Endometrium (tissue), 2 donors: ENCODE data around the gene PER3.

Source experiments
- FAIRE-seq: peaks from 2 replicates; lab custom pipeline; 2012; peaks lifted over from hg19 to GRCh38; lab: Jason Lieb, UNC
- donor health status: control.
- donor health status: control.

PER3 gene

GRCh38 chr1:7783826-7784491 lies at the start of gene PER3:
Gene PER3 (plus strand): TSS chr1:7784291. CDS start chr1:7784878, 587 bp downstream.
- FAIRE-seq: no peak

- FAIRE-seq: no peak
Observed at GRCh38 chr1:7738044-7738443, 46.0 kb upstream of the PER3 start.

DNA sequence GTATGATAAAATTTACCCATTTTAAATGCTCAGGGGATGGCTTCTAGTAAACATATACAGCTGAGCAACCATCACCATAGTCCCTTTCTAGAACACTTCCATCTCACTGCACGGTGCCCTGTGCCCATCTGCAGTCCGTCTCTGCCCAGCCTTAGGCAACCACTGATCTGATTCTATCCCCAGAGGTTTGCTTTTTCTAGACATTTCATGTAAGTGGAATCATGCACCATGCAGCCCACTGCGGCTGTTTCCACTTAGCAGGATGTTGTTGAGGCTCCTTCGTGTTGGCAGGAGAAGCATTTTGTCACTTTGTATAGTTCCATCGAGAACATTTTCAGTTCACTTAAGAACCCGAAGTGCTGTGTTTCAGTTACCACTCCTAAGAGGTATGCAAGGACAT lies 40.7 kb upstream of the PER3 start:
- no peak for FAIRE-seq

- FAIRE-seq: no peak
Observed at GRCh38 chr1:7744882-7745281, 39.2 kb upstream of the PER3 start.

DNA sequence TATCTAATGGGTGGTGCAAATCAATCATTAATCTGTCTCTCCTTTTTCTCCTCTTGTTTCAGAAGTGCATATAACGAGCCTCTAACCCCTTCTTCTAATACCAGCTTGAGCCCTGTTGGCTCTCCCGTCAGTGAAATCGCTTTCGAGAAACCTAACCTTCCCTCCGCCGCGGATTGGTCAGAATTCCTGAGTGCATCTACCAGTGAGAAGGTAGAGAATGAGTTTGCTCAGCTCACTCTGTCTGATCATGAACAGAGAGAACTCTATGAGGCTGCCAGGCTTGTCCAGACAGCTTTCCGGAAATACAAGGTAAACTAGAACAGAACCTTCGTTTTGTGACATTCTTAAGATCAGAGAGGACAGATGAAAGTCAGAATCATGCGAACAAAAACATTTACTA lies 38.3 kb upstream of the PER3 start:
- no peak for FAIRE-seq

DNA sequence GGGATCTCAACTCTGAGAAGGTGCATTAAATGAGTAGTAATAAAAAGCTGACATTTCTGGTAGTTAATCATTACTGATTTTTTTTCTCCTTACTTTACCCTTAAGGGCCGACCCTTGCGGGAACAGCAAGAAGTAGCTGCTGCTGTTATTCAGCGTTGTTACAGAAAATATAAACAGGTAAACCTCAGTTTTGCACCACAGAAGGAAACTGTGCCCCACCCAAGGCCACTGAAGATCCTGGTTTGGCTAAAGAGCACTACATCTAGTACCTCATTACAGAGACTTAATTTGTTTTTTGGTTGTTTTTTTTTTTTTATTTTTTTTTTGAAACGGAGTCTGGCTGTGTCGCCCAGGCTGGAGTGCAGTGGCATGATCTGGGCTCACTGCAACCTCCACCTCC lies 36.5 kb upstream of the PER3 start:
- FAIRE-seq: no peak

DNA sequence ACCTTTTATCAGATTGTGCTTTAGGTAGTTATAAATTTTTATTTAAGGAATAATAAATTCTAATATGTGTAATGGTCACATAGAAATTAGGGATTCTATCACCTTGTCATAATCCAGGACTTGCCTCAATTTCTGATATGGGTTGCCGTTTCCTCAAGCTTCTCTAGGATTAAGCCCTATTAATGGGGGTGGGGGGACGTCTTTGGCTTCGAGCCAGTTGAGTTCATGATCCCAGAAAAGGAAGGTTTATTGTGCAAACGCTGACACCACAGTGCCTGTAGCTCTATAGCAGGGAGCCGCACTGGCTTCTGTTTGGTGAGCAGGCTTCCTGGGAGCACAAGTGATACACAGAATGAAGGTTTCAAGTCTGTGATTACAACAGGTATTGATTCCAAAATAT lies 35.0 kb upstream of the PER3 start:
- FAIRE-seq: no peak

DNA sequence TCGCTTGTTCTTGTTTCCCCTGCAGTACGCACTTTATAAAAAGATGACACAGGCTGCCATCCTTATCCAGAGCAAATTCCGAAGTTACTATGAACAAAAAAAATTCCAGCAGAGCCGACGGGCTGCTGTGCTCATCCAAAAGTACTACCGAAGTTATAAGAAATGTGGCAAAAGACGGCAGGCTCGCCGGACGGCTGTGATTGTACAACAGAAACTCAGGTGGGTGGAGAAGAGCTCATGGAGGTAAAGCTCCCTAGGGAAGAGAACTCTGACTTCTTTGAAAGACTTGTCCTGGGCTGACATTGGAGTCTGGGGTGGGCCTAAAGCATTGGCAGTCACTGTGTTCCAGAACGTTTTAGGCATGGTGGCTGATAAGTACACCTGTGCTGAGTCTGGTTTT lies 32.9 kb upstream of the PER3 start:
- FAIRE-seq: no peak

- FAIRE-seq: peak; percentile 89
Observed at GRCh38 chr1:7752512-7753417, 31.3 kb upstream of the PER3 start.

DNA sequence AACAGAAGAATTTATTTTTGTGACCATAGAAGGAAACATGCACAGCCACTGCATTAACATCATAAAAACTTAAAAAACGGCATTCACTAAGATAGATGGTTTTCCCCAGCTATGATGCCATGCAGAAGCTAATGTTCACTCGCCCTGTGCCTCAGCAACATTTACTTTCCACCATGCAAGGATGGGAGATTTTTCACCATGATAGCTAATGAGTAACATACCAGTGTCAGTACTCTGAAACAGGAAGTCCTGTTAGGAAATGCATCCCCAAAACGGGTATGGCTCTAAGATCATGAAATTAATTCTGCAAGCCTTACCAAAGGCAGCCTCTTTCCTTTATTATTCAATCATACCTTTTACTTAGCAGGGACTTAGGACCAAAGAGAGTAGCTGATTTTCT lies 30.4 kb upstream of the PER3 start:
- FAIRE-seq: no peak

DNA sequence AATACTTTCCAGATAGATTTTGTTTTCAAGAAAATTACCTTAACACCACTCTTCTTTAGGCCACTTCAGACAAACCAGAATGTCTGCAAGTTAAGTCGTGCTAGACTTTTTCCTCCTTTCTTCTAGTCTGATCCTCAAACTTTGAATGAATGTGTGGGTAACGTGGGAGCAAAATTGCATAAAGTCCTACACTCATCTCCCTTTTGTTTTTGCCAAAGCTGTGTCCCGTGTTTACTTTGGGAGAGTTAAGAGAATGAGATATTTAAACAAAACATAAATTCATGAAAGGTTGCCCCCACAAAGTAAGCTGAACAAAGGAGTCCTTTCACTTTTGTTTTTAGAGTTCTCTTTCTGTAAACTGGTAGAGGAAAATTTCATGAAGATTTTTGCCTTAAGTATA lies 29.9 kb upstream of the PER3 start:
- no peak for FAIRE-seq

DNA sequence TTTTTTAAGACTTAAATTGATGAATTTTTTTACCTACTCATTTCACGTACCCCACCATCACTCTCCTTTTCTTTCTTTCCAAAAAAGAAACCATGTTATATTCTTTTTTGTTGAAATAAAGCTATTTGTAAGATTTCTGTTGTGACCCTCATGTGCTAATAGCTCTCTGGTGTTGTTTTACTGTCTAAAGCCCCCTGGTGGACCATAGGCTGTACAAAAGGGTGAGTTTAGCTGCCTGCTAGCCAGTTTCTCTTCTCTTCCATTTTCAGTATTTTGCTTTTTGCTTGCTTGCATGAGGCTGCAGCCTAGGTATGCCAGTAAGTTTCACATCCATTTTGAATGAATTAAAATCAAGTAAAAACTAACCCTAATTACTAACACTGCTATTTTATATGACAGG lies 28.6 kb upstream of the PER3 start:
- no peak for FAIRE-seq

DNA sequence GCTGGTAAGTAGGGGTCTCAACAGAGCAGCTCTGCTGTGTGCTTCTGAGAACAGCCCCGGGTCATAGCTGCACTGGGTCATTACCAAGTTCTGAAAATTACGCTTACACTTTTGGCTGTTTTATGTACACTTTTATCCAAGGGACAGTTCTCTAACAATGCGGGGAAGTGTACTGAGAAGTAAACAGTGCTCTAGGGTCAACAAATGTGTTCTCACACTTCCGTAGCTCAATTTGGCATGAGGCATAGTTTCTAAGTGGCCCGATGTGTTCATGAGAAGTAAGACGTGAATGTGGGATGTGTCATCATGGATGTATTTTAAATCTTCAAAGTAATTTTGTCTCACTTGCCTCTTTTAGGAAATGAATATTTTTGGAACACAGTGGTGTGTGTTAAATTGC lies 23.8 kb upstream of the PER3 start:
- FAIRE-seq: no peak

DNA sequence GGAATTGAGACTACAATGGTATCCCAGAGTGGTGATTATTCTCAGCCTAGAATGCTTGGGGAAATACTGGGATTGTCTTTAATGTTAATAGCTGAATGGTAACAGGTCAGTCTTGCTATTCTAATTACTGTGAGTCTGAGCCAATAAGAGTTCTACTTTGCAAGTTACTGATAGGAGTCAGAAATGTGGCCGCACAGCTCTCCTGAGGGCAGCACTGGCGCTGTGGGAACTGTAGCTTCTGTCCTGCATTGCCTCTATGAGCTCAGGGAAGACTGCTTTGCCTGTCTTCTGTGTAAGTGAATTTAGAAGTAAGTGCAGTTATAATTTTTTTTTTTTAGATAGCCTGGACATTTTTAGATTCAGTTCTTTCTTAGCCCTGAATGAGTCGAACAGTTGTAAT lies 23.0 kb upstream of the PER3 start:
- FAIRE-seq: no peak

- no peak for FAIRE-seq
Observed at GRCh38 chr1:7767176-7767575, 16.9 kb upstream of the PER3 start.

- no peak for FAIRE-seq
Observed at GRCh38 chr1:7768583-7768982, 15.5 kb upstream of the PER3 start.

DNA sequence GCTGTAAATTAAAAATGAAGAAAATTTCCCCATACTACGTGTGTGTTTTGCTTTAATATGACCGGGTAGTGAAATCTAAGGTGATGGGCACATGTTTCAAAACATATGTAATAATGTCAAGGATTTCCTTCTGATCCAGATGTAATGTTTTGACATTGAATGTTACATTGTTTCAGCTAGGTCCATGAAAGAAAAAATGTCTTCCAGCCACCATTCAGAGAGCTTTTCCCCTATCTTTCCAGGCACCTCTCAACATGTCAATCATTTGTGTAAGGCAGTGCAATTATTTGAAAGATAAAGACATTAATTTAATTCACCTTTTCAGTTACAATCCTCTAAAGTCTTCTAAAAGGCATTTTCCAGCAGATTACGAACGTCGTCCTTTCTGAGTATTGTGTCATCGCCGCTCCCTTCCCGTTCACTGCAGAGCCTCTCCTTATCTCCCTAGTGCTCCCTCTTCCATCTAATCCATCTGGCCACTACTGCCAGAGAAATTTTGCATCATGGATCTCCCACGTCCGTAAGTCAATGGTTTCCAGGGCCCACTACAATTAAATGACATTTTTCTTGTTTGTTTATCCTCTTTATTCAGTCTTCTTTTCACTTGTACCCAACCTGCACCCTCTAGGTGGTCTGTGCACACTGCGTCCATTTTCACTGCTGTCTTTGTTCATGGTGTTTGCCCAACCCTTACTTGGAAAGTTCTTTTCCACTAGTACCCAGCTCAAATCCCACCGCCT lies 14.2 kb upstream of the PER3 start:
- no peak for FAIRE-seq

GRCh38 chr1:7770669-7770996 lies 13.5 kb upstream of the PER3 start:
- FAIRE-seq: no peak

DNA sequence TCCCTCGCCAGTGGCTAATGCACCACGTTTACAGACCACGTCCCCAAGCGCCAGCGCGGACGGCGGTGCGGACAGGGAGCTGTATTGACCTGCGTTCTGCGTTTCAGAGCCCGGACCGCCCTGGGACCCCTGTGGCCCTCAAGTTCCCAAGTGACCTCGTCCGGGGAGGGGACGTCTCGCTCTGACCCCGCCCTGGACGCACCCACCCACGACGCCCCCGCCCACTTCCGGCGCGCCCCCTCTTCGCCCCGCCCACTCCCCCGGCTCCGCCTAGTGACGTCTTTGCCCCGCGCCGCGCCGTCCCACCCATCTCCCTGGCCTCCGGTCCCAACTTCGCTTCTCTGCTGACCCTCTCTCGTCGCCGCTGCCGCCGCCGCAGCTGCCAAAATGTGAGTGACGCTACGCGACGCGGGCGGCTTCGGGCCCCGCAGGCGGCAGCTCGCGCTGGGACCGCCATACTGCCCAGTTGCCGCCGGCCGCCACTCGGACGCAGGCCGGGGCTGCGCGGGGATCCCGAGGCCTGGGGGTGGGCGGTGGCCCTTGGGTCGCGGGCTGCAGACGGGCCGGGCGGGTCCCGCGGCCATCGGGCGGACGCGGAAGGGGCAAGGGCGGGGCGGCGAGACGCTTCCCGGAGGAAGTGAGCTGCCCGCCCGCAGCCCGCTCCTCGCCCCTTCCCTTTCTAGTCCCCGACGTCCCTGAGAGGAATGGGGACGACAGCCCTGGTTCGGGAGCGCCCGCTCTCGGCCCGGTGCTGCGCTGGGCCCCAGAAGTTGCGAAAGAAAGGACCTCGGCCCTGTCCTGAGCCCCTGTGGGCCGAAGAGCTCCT lies 12.9 kb upstream of the PER3 start, which contains the start of gene VAMP3:
TSS of gene VAMP3 (plus strand) at position 300 of the 826 bp plus-strand sequence. CDS start at position 388, 88 bp downstream.
- FAIRE-seq: no peak

- FAIRE-seq: no peak
Observed at GRCh38 chr1:7771823-7772299, 12.2 kb upstream of the PER3 start.

DNA sequence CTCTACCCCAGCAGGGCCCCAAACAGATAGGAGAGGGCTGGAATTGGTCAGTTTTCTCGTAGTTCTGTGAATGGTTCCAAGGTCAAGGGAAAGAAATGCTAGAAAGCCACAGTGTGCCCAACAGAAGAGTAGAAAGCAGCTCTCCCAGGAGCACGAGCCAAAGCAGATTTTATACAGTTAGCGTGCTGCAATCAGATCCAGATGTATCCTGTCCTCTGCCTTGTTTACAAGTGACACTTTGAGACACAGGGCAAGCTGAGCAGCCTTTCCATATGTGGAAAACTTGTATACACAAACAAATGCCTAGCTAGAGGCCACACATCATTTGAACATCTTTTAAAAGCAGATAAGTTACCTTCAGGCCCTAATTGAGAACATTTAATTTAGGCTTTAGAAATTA lies 6.5 kb upstream of the PER3 start:
- no peak for FAIRE-seq

DNA sequence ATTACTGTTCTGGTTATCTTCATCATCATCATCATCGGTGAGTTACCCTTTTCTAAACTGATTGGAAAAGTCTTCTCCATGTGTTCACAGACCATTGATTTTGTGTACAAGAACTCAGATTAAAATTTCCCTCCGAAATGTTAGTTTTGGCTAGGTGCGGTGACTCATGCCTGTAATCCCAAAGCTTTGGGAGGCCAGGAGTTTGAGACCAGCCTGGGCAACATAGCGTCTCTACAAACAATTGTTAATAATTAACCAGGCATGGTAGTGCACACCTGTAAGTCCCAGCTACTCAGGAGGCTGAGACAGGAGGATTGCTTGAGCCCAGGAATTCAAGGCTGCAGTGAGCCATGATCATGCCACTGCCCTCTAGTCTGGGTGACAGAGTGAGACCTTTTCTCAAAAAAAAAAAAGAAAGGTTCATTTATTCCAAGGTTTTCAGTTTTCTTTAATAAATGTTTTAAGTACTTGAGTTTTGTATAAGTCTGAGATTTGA lies 5.9 kb upstream of the PER3 start:
- no peak for FAIRE-seq
